HG02759 (cell line): ENCODE measurements around the gene MOK.

Source experiments
- ATAC-seq: cut with Tn5 transposase; IDR thresholded peaks from one replicate; pipeline ENCODE4 v1.9.1; 2021; ENCODE audit warnings: mild to moderate bottlenecking, moderate library complexity; ENCODE audit not compliant: unreplicated experiment

Gene MOK

DNA sequence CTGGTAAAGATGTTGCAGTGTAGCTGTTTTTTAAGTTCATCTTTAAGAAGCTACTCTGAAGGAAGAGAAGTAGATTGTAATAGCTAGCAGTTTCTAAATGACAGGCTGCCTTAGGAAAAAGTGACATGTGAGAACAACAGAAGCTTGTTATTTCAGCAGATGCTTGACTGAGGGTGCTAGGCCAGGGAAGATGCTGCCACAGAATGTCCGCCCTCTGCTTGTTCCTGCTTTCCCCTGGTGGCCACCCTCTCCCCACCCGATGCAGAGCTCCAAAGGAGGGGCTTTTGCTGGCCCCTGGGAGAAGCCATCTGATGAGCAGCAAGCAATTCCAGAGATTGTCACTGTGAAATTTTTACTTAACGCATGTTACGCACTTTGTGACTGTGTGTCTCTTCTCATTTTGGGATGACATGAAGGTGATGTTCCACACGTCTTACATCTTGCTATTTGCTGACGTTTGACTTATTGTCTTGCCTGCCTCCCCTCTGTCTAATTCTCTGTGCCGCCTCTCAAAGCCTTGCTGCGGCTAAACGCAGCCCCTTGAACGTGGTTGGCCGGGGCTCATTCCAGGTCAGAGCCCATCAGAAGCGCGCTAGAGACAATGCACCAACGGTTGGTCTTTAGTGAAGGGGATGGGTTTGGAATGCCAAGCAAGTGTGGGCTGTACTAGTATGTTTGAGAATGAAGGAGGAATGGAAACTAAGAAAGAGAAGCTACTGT, 120.5 kb downstream of the MOK start:
- ATAC-seq: no peak

DNA sequence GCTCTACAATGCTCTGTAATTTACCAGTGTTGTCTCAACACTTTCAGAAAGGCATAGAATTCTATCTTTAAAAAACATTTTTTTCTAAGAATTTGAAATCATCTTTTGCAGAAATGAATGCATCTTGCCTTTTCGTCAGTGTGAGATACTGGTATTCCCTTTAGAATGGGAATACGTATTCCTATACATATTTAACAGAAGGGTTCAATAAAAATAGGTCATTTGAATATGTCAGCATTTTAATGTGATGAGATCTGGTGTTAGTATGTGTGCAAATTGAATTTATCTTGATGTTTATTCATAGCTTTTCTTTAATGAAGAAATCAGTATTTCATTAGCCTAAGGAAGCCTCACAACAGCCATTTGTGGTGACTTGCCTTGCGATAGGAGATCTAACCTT, 121.1 kb downstream of the MOK start:
- ATAC-seq: no peak

DNA sequence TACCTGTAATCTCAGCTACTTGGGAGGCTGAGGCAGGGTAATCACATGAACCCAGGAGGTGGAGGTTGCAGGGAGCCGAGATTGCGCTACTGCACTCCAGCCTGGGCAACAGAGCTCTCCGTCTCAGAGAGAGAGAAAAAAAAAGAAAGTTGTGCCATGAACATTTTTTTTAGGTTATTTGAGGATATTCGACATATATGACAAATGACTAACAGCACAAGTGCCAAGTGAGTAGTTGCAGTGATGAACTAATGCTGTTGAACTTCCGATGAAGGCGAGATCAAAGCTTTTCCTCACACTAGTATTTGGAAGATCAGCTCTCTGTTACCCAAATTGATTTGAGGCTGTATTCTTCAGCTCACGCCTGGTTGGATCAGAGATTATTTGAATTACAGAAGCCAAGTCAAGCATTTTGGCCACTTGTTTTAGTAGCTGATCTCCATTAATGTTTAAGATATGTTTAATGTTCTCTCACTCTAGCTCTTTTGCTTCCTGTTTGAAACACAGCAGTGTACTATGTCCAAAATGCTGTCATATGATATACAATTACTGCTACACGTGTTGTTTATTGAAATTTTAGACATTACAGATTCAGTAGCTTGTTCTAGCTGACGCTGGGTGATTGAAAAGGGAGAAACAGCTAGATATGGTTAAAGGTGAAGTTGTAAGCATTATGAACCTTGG, 121.9 kb downstream of the MOK start:
- no peak for ATAC-seq

DNA sequence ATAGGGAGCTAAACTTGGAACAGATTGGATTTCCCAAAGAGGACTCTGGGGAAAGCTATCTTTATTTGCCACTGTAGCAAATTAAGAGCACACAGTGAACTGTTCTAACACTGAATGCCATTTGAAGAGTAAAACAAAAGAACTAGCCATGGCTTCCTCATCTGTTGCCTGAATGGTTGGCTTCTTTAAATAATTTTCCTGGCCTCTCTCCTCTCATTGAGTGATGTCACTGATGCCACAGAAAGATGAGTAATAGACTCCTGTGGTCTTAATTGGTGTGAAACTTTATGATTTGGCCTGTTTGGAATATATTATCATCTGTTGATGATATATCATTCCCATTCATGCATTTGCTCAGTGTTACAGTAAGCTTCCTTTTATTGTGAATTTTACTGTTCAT, 122.8 kb downstream of the MOK start:
- ATAC-seq: no peak

DNA sequence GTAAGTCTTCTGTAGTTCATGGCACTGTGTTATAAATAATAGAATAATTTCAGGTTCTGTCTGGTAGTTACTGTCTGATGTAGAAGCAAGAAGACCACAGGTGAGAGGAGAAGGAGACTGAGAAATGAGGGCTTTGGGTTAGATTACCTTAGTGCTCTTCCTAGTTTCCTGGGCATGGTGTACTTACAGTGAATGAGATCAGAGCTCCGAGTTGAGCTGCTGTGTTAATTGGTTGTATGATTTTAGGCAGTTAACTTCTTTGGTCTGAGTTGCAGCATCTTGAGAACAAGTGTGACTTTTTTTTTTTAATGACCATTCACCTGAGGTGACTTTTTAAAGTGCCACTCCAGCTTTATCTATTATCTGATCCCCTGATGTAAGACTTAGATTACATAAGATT, 123.8 kb downstream of the MOK start:
- ATAC-seq: no peak

DNA sequence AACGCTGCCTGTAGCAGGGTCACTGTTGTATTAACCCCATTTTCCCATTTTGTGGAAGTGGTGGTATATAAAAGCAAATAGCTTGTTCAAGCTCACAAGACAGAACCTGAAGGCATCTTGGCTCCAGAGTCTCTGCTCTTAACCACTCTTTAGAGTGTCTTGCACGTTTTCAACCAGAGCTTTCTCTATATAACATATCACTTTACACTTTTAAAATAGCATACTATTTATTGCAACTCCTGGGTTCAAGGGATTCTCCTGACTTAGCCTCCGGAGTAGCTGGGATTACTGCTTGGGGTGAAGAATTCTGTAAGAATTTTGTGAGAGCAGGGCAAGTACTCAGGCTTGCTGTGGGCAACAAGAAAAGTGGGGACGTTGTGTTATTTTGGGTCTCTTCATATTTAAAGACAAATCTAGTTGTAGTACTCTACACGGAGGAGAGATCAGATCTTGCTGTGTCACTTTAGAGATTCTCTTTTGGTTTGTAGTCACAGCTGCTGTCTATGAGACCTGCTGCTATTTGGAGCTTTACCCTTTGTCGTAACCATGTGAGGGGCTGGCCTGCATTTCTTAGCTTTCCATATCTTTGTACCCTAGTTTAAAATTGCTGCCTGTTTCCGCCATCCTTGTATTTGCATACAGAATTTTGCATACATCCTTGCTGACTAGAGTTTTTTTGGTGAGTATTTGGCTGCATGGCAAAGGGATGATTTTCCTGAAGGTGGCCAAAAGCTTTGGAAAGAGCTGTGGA, 124.5 kb downstream of the MOK start:
- no peak for ATAC-seq
